AG09309 (cell line): ENCODE results near the gene LCLAT1.

Source experiments
- DNase-seq: peaks from one replicate; pipeline ENCODE4 v3.0.0-alpha.2; 2010; ENCODE audit warnings: low read depth
- H3K4me3 ChIP-seq: 2 replicates; pipeline ENCODE4 v1.5.1; 2011; ENCODE audit warnings: mild to moderate bottlenecking, low read depth, low read length, moderate library complexity; ENCODE audit not compliant: control insufficient read depth
- TF ChIP-seq, protein P1 (sequence below): IDR thresholded peaks from 2 replicates; pipeline ENCODE4 v1.5.1; 2011; ENCODE audit warnings: mild to moderate bottlenecking, low read depth, low read length, inconsistent platforms; ENCODE audit not compliant: insufficient read depth, control insufficient read depth; ENCODE audit errors: missing control alignments

The LCLAT1 gene

DNA sequence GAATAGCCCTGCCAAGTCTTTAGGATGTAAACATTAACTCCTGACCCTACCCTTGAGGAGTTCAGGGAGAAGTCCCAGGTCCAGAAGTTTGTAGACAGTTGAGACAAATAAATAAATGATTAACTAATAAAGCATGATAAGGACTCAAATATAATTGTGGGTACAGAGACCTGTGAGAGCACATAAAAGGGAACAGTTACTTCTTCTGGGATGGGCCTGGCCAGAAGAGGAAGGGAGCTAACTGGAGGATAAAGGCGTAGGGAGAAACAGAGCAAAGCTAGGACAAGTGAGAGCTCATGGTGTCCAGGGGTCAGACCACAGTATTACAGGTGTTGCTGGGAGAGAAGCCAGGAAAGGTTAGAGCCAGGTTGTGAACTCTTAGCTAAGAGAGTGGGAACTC, 3.0 kb downstream of the LCLAT1 start:
- TF ChIP-seq, protein P1, sequence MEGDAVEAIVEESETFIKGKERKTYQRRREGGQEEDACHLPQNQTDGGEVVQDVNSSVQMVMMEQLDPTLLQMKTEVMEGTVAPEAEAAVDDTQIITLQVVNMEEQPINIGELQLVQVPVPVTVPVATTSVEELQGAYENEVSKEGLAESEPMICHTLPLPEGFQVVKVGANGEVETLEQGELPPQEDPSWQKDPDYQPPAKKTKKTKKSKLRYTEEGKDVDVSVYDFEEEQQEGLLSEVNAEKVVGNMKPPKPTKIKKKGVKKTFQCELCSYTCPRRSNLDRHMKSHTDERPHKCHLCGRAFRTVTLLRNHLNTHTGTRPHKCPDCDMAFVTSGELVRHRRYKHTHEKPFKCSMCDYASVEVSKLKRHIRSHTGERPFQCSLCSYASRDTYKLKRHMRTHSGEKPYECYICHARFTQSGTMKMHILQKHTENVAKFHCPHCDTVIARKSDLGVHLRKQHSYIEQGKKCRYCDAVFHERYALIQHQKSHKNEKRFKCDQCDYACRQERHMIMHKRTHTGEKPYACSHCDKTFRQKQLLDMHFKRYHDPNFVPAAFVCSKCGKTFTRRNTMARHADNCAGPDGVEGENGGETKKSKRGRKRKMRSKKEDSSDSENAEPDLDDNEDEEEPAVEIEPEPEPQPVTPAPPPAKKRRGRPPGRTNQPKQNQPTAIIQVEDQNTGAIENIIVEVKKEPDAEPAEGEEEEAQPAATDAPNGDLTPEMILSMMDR, result no peak
- no peak for DNase-seq
- no peak overlapping the region for H3K4me3 ChIP-seq

DNA sequence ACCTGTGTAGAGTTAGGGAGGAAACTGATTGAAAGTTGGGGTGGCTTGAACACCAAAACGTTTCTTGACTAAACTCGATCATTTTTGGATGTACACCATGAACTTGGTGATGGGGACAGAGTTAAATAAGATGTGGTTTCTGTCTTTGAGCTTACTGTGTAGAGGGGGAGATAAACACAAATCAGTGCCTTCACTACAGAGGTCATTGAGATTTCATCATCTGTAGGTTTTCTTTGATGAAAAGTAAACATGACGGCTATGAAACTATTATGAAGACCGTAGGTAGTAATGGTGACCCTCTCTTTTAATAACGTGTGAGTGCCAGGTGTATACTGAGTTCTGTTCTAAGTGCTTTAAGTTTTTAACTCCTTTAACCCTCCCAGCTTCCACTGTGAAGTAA, 6.5 kb downstream of the LCLAT1 start:
- H3K4me3 ChIP-seq, result no peak overlapping the region
- TF ChIP-seq, protein P1, result no peak
- no peak for DNase-seq

DNA sequence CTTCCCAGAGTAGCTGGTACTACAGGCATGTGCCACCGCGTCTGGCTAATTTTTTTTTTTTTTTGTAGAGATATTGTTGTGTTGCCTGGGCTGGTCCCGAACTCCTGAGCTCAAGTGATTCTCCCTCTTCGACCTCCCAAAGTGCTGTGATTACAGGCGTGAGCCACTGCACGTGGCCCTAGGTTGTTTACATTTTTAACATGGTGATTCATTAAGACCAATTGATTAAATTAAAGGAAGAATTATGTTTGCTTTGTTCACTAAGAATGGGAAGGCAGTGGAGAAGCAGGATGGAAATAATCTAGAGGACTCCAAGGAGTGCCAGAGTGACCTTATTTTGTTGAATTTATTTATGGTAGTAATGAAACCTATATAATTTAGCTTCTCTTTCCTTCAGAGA, 7.5 kb downstream of the LCLAT1 start:
- no peak overlapping the region for H3K4me3 ChIP-seq
- DNase-seq, result no peak
- TF ChIP-seq, protein P1, result no peak

DNA sequence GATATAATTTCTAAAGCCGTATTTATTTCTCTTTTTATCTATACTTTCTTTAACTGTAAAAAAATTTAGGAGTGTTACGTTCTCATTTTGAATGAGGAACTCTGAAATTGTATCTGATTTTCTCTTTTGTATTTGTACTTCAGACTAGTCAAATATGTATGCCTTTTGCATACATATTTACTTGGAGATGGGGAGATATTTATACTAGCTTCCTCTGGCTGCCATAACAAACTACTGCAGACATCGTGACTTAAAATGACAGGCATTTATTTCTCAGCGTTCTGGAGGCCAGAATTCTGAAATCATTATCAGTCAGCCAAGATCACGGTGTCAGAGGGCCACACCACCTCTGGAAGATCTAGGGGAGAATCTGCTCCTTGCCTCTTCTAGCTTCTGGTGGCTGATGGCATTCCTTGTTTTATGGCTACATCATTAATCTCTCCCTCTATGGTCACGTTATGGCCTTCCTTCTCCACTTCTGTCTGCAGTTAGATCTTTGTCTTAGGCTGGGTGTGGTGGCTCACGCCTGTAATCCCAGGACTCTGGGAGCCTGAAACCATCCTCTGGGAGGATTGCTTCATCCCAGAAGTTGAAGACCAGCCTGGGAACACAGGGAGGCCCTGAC, 8.2 kb downstream of the LCLAT1 start:
- no peak for DNase-seq
- TF ChIP-seq, protein P1, result no peak
- H3K4me3 ChIP-seq, result no peak overlapping the region

DNA sequence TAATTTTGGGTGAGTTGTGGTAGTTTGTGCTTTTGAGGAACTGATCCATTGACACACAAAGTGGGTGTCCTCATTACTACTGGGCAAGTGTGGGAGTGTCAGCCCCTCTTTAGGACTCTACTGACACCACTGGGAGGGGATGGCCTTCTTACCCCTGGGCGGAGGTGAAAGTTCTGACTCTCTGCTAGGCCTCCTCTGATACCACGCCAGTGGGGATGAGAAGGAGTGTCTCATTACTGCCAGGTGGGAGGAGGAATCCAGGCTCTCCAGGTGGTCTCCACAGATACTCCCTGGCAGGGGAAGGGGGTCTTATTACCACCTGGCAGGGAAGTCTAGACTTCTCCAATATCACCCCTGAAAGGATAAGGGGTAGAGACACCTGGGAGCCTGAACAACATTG, 9.1 kb downstream of the LCLAT1 start:
- no peak for DNase-seq
- TF ChIP-seq, protein P1, result no peak
- no peak overlapping the region for H3K4me3 ChIP-seq

DNA sequence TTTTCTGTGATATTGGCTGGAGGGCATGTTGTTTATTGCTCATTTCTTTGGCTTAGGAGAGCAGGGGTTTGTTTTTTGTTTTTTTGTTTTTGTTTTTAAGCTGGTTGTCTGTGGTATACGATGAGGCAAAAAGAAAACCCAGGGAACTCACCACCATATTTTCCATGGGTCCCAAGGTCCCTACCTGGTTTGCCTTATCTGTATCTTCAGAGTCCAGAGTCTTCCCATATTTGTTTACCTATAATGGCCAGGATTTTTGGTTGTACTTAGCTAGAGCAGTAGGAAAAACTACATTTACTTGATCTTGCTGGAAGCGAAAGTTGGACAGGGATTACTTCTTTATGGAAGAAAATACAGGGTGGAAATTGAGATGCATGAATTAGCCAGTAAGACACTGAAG, 9.5 kb downstream of the LCLAT1 start:
- no peak overlapping the region for H3K4me3 ChIP-seq
- no peak for DNase-seq
- TF ChIP-seq, protein P1, result no peak

DNA sequence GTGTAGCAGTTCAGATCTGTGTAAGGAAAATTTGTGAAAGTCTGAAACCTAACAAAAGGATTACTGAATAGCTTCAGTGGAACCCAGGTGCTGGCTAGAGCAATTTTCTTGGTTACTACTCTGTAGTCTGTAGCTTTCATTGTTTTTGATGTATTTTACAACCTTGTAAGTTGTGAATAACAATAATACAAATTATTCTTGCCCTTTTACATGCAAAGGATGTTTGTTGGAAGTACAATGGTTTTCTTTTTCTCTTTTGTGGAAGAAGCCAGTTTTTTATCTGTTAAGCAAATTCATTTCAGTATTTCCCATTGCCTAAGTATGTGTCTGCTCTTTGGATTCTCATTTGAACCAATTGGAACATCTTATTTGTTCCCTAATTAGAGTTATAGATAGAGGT, 10.2 kb downstream of the LCLAT1 start:
- no peak for DNase-seq
- TF ChIP-seq, protein P1, result no peak
- H3K4me3 ChIP-seq, result no peak overlapping the region
